ENCODE data around the gene OR5AK2.

GRCh38 chr11:56994532-56994931 lies 5.8 kb downstream of the OR5AK2 start:
- TF ChIP-seq CTCF (optimal IDR thresholded peaks at IDR 0.05 in 1 of 3, IDR thresholded peaks at IDR 0.05 in 1 of 3, conservative IDR thresholded peaks at IDR 0.05 in 1 of 3; ENCODE audit: extremely low read depth in 1 of 3, insufficient read depth in 2 of 3, low read length in 3 of 3) = no peak
- TF ChIP-seq EZH2 (IDR thresholded peaks at IDR 0.05; ENCODE audit: low read length) = no peak

All from keratinocyte (primary cell).